Ishikawa (cell line): Measurements from ENCODE around the gene SPEM2.

Source experiments
- CEBPB ChIP-seq: IDR thresholded peaks from 2 replicates; pipeline ENCODE4 v1.6.1; 2012
- CREB1 ChIP-seq: IDR thresholded peaks from 2 replicates; pipeline ENCODE4 v1.6.1; 2012; ENCODE audit warnings: low read depth
- EGR1 ChIP-seq: IDR thresholded peaks from 2 replicates; pipeline ENCODE4 v1.6.1; 2012
- EP300 ChIP-seq: IDR thresholded peaks from 2 replicates; pipeline ENCODE4 v1.6.1; 2012; ENCODE audit warnings: borderline replicate concordance
- FOXM1 ChIP-seq: IDR thresholded peaks from 2 replicates; pipeline ENCODE4 v1.6.1; 2012; ENCODE audit warnings: low read depth, borderline replicate concordance
- NFIC ChIP-seq: IDR thresholded peaks from 2 replicates; pipeline ENCODE4 v1.6.1; 2012
- RAD21 ChIP-seq: IDR thresholded peaks from 2 replicates; pipeline ENCODE4 v1.6.1; 2012; ENCODE audit warnings: low read depth
- TAF1 ChIP-seq: IDR thresholded peaks from 2 replicates; pipeline ENCODE4 v1.6.1; 2012; ENCODE audit warnings: low read depth, mild to moderate bottlenecking
- TCF12 ChIP-seq: IDR thresholded peaks from 2 replicates; pipeline ENCODE4 v1.6.1; 2012; ENCODE audit warnings: low read depth
- TEAD4 ChIP-seq: IDR thresholded peaks from 2 replicates; pipeline ENCODE4 v1.6.1; 2012
- ZBTB7A ChIP-seq: IDR thresholded peaks from 2 replicates; pipeline ENCODE4 v1.6.1; 2012; ENCODE audit warnings: low read depth
- TF ChIP-seq, protein P1 (sequence below): IDR thresholded peaks from 2 replicates; pipeline ENCODE4 v1.6.1; 2012
- TF ChIP-seq, protein P2 (sequence below): IDR thresholded peaks from 2 replicates; pipeline ENCODE4 v1.6.1; 2012; ENCODE audit warnings: low read depth, mild to moderate bottlenecking
- TF ChIP-seq, protein P3 (sequence below): IDR thresholded peaks from 2 replicates; pipeline ENCODE4 v1.6.1; 2012

DNA sequence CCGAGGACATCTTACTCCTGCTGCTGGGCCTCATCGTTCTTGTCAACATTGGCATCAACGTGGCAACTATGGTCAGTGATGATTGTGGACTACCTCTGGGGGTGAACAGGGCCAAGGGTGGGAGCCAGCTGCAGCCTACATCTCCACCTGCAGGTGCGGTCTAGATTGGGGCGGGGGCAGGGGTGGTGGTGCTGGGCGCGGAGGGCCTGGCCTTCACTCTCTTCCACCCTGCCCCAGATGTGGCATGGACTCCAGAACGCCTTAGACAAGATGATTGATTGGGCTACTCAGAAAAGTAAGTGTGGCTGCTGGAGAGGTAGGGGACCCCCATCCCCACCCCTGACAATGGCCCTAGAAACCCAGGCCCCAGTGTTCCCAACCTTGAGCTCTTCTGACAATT lies 340 bp downstream of the SPEM2 start:
- TF ChIP-seq, protein P1, sequence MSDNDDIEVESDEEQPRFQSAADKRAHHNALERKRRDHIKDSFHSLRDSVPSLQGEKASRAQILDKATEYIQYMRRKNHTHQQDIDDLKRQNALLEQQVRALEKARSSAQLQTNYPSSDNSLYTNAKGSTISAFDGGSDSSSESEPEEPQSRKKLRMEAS, result no peak
- TF ChIP-seq, protein P2, sequence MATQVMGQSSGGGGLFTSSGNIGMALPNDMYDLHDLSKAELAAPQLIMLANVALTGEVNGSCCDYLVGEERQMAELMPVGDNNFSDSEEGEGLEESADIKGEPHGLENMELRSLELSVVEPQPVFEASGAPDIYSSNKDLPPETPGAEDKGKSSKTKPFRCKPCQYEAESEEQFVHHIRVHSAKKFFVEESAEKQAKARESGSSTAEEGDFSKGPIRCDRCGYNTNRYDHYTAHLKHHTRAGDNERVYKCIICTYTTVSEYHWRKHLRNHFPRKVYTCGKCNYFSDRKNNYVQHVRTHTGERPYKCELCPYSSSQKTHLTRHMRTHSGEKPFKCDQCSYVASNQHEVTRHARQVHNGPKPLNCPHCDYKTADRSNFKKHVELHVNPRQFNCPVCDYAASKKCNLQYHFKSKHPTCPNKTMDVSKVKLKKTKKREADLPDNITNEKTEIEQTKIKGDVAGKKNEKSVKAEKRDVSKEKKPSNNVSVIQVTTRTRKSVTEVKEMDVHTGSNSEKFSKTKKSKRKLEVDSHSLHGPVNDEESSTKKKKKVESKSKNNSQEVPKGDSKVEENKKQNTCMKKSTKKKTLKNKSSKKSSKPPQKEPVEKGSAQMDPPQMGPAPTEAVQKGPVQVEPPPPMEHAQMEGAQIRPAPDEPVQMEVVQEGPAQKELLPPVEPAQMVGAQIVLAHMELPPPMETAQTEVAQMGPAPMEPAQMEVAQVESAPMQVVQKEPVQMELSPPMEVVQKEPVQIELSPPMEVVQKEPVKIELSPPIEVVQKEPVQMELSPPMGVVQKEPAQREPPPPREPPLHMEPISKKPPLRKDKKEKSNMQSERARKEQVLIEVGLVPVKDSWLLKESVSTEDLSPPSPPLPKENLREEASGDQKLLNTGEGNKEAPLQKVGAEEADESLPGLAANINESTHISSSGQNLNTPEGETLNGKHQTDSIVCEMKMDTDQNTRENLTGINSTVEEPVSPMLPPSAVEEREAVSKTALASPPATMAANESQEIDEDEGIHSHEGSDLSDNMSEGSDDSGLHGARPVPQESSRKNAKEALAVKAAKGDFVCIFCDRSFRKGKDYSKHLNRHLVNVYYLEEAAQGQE, result no peak
- TF ChIP-seq RAD21, result no peak
- no peak for TF ChIP-seq CREB1
- TF ChIP-seq, protein P3, sequence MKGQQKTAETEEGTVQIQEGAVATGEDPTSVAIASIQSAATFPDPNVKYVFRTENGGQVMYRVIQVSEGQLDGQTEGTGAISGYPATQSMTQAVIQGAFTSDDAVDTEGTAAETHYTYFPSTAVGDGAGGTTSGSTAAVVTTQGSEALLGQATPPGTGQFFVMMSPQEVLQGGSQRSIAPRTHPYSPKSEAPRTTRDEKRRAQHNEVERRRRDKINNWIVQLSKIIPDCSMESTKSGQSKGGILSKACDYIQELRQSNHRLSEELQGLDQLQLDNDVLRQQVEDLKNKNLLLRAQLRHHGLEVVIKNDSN, result no peak
- no peak for TF ChIP-seq CEBPB
- no peak for TF ChIP-seq TCF12
- no peak for TF ChIP-seq NFIC
- TF ChIP-seq EP300, result no peak
- TF ChIP-seq TEAD4, result no peak
- no peak for TF ChIP-seq FOXM1
- no peak for TF ChIP-seq ZBTB7A
- TF ChIP-seq EGR1, result no peak
- TF ChIP-seq TAF1, result no peak
